Calu3 (cell line): Measurements from ENCODE around the gene M1AP. TPM values are rescaled to one million over a fixed set of nuclear protein-coding genes. Genes with fewer than 3 reads are reported as not detected.

ENCODE experiments used
- BruUV-seq: library from RNA; stranded (reverse); fragments of 400-500 nt; replicated peaks from 2 replicates; lab custom pipeline; 2021; lab: Mats Ljungman, UMichigan
- CTCF ChIA-PET: fragments of 300-600 bp; sonication (Branson Sonifier 250); formaldehyde crosslinking; loops from one replicate; lab custom pipeline; 2022; ENCODE audit warnings: antibody characterized with exemption; lab: Charles Lee
- DNase-seq: peaks from one replicate; pipeline ENCODE4 v3.0.0; 2022
- H3K27ac Mint-ChIP-seq: one replicate; pipeline ENCODE4 v1.8.0; 2022; ENCODE audit warnings: mixed read lengths; ENCODE audit not compliant: unreplicated experiment
- H3K27me3 Mint-ChIP-seq: one replicate; pipeline ENCODE4 v1.8.0; 2022; ENCODE audit warnings: mixed read lengths; ENCODE audit not compliant: unreplicated experiment
- H3K36me3 Mint-ChIP-seq: one replicate; pipeline ENCODE4 v1.8.0; 2022; ENCODE audit warnings: mild to moderate bottlenecking, moderate library complexity, mixed read lengths; ENCODE audit not compliant: insufficient read depth, unreplicated experiment
- H3K4me1 Mint-ChIP-seq: one replicate; pipeline ENCODE4 v1.8.0; 2022; ENCODE audit warnings: mild to moderate bottlenecking, low read depth, mixed read lengths; ENCODE audit not compliant: unreplicated experiment
- H3K4me3 Mint-ChIP-seq: one replicate; pipeline ENCODE4 v1.8.0; 2022; ENCODE audit warnings: mild to moderate bottlenecking, low read depth, moderate library complexity, mixed read lengths; ENCODE audit not compliant: unreplicated experiment
- H3K9me3 Mint-ChIP-seq: one replicate; pipeline ENCODE4 v1.8.0; 2022; ENCODE audit warnings: low read depth, mixed read lengths; ENCODE audit not compliant: unreplicated experiment
- intact Hi-C: fragments of 100-400 bp; cut with micrococcal nuclease; formaldehyde crosslinking; loops from one replicate; pipeline ENCODE4 v1.10.0; 2022; ENCODE audit not compliant: unreplicated experiment
- total RNA-seq: library from RNA; stranded (reverse); gene quantifications from 2 replicates; pipeline ENCODE4 v1.2.3, GENCODE V29; 2022
- TF ChIP-seq, protein P1 (sequence below): fragments of 200-600 bp; IDR thresholded peaks from one replicate; pipeline ENCODE4 v1.8.0; 2022; ENCODE audit warnings: antibody characterized with exemption; ENCODE audit not compliant: unreplicated experiment

Gene M1AP
- total RNA-seq, 1 experiment from 2014 or later = not detected

DNA sequence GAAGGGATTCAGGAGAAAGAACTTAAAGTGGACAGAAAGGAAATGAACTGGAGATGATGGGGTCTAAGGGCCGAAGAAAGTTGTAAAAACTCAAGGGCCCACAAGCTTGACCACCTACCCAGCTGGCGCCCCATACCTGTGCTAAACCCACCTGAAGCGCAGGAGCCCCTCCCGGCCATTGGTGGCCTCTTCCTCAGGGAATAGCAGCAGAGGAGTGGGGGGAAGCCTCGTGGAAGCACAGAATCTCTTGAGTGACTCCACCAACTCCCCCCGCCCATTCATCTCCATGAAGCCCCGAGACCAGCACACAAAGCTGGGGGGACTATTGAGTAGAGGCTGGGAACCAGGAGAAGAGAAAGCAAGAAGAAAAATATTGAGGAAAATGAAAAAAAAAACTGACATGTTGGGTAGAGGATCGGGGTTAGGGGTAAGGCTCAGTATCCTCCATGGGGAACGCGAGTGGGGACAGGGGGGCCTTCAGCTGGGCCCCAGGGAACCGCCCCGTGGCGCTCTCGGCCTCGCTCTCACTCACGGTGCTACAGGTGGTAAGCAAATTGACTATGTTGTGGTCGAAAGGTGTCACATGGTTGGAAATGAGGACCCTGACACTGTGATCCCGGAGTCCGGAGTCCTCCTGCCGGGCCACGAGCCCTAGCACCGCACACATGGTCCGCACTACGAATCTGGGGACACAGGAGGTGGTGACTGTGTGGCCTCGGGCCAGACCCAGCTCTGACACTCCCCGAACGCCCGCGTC lies 119.4 kb downstream of the M1AP start:
- CTCF ChIA-PET = interaction anchor here (0.5 to 1.3 kb wide), 3 partner anchors 22 to 194 kb away, joined by 3 read pairs; no protein-coding TSS in a partner anchor
- Mint-ChIP-seq H3K27ac (peak overlapping the region; percentile 93), H3K9me3 (no peaks in the 10 kb centered on the region), H3K27me3 (no peaks in the 10 kb centered on the region), H3K36me3 (peaks cover 43% of the 10 kb centered on the region), H3K4me3 (peak overlapping the region; percentile 95), H3K4me1 (peaks cover 28% of the 10 kb centered on the region)
- intact Hi-C loops = loop anchor here (2.0 kb wide), 1 partner anchor 22 kb away; the partner anchor contains the start of gene PCGF1
- DNase-seq = no peak
- BruUV-seq = TSS peak; percentile 68
- TF ChIP-seq, protein P1, sequence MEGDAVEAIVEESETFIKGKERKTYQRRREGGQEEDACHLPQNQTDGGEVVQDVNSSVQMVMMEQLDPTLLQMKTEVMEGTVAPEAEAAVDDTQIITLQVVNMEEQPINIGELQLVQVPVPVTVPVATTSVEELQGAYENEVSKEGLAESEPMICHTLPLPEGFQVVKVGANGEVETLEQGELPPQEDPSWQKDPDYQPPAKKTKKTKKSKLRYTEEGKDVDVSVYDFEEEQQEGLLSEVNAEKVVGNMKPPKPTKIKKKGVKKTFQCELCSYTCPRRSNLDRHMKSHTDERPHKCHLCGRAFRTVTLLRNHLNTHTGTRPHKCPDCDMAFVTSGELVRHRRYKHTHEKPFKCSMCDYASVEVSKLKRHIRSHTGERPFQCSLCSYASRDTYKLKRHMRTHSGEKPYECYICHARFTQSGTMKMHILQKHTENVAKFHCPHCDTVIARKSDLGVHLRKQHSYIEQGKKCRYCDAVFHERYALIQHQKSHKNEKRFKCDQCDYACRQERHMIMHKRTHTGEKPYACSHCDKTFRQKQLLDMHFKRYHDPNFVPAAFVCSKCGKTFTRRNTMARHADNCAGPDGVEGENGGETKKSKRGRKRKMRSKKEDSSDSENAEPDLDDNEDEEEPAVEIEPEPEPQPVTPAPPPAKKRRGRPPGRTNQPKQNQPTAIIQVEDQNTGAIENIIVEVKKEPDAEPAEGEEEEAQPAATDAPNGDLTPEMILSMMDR = no peak

- CTCF ChIA-PET = no interaction called here
- no peaks in the 10 kb centered on the region for H3K9me3 Mint-ChIP-seq
- H3K36me3 Mint-ChIP-seq = peaks cover 41% of the 10 kb centered on the region
- H3K4me3 Mint-ChIP-seq = peak overlapping the region; percentile 95
- H3K27me3 Mint-ChIP-seq = peaks cover under 1% of the 10 kb centered on the region
- H3K4me1 Mint-ChIP-seq = peaks cover 28% of the 10 kb centered on the region
- H3K27ac Mint-ChIP-seq = no peak overlapping the region
- TF ChIP-seq, protein P1 = no peak
- BruUV-seq = no TSS peak
- no peak for DNase-seq
- intact Hi-C loops = loop anchor here (2.0 kb wide), 1 partner anchor 21 kb away; the partner anchor contains the start of gene PCGF1
Measured at GRCh38 chr2:74527741-74528140, 120.4 kb downstream of the M1AP start.

DNA sequence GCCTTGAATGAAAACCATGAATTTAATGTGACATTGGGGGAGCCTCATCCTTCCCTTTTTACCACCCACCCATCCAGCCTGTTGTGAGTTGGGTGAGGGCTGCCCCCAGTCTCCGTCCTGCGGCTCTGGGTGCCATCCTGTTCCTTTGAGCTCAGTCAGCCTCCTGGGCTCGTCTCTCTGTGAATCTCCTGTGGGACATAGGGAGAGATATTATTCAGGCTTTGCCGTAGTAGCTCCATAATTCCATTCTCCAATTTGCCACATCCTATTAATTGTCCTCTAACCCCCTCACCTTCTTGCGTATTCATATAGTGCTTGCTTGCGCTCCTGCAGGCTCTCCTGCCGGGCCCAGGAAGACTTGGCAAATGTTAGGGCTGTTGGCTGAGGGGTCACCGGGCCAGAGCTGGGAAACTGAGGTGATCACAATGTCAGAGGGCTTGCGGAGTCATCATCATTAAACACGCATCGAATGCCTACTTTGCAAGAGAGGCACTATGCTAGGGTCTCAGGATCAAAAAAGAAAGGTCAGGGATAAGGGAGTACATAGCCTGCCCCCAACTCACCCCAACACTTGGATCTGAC lies 121.4 kb downstream of the M1AP start:
- no TSS peak for BruUV-seq
- TF ChIP-seq, protein P1 = no peak
- Mint-ChIP-seq H3K4me3 (no peak overlapping the region), H3K27me3 (peaks cover 11% of the 10 kb centered on the region), H3K27ac (no peak overlapping the region), H3K36me3 (peaks cover 47% of the 10 kb centered on the region), H3K4me1 (peaks cover 20% of the 10 kb centered on the region), H3K9me3 (no peaks in the 10 kb centered on the region)
- intact Hi-C loops = no loop called here
- DNase-seq = no peak
- CTCF ChIA-PET = no interaction called here

- CTCF ChIA-PET = interaction anchor here (0.5 kb wide), 1 partner anchor 21 kb away, joined by 3 read pairs; no protein-coding TSS in a partner anchor
- TF ChIP-seq, protein P1 = no peak
- DNase-seq = no peak
- H3K4me3 Mint-ChIP-seq = no peak within 1 kb of the TSS
- BruUV-seq = no TSS peak
- peaks cover 18% of the 10 kb centered on the region for H3K27me3 Mint-ChIP-seq
- no peaks in the 10 kb centered on the region for H3K9me3 Mint-ChIP-seq
- H3K27ac Mint-ChIP-seq = no peak within 1 kb of the TSS
- H3K36me3 Mint-ChIP-seq = peaks cover 47% of the 10 kb centered on the region
- intact Hi-C loops = no loop called here
- H3K4me1 Mint-ChIP-seq = peaks cover 17% of the 10 kb centered on the region
Measured at GRCh38 chr2:74525717-74526648, 122.1 kb downstream of the M1AP start, which contains the start of gene DQX1. Gene DQX1, minus strand, starts transcription at chr2:74526231. Its CDS starts 502 bp downstream, at chr2:74525729.
